ENCODE data around the gene RAB21. TPM values are rescaled to one million over a fixed set of nuclear protein-coding genes. Genes with fewer than 3 reads are reported as not detected.

RAB21 gene
- total and polyA plus RNA-seq, 10 donors: 5.7 to 75.4 (median 27.9) TPM

DNA sequence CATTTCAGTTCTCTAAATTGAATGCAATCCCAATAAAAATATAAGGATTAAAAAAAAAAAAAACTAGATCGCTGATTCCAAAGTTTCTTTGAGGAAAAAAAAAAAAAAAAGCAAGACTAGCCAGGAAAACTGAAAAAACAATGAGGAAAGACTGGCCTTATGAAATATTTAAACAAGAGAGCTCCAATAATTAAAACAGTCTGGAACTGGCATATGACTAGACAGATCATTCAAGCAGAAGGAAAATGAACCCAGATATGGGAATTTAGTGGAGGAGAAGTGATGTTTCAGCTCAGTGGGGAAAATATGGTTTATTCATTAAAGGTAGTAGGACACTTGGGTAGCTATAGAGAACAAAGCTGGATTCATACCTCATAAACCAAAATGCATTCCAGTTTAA, 42.9 kb downstream of the RAB21 start:
- 79 to 97% (median 96%) methylated on average over 1 of the region's 1 CpG for WGBS, 5 donors
- TF ChIP-seq POLR2AphosphoS5 (IDR thresholded peaks at IDR 0.05) (no peak), CTCF (IDR thresholded peaks at IDR 0.05 in 8 of 11, conservative IDR thresholded peaks at IDR 0.05 in 3 of 11) (no peak)
- Histone ChIP-seq H3K27me3 (replicated peaks in 1 of 7) (no peaks in the 10 kb centered on the region), H3K9me3 (peaks cover 0 to 9% (median 5%) of the 10 kb centered on the region in 8 donors), H3K4me1 (no peaks in the 10 kb centered on the region), H3K4me3 (no peak overlapping the region), H3K36me3 (peaks cover 0 to 2% (median 0%) of the 10 kb centered on the region in 6 donors), H3K27ac (no peak overlapping the region)
- intact Hi-C loops (cut with DNase I; ENCODE audit: low total_unique reads): no loop called here
- no peak for DNase-seq

- Histone ChIP-seq H3K9me3 (peaks cover 0 to 9% (median 5%) of the 10 kb centered on the region in 8 donors), H3K4me1 (no peaks in the 10 kb centered on the region), H3K27me3 (replicated peaks in 1 of 7) (no peaks in the 10 kb centered on the region), H3K27ac (peak overlapping the region in 4 of 8 donors; percentile 10 to 57 (median 22)), H3K36me3 (no peaks in the 10 kb centered on the region), H3K4me3 (no peak overlapping the region)
- no peak for TF ChIP-seq POLR2AphosphoS5 (IDR thresholded peaks at IDR 0.05)
- TF ChIP-seq POLR2A (IDR thresholded peaks at IDR 0.05): no peak
- TF ChIP-seq CTCF (IDR thresholded peaks at IDR 0.05 in 8 of 11, conservative IDR thresholded peaks at IDR 0.05 in 3 of 11): no peak
- DNase-seq: no peak
- intact Hi-C loops (cut with DNase I; ENCODE audit: low total_unique reads): no loop called here
These were observed 44.4 kb downstream of the RAB21 start for GRCh38 chr12:71799106-71799505.

DNA sequence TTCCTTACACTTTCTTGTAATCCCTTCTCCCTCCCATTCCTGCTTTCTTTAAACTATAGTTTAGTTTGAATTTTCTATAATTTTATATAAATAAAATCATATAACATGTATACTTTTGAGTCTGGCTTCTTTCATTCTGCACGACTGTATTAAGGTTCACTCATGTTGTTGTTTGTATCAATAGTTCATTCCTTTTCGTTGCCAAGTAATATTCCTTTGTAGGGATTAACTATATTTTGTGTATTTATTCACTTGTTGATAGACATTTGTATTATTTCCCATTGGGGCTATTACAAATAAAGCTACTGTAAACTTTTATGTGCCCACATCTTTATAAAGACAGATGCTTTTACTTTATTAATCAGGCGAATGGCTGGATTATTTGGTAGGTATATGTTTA, 45.5 kb downstream of the RAB21 start:
- peaks cover 0 to 9% (median 5%) of the 10 kb centered on the region in 8 donors for H3K9me3 ChIP-seq
- no peaks in the 10 kb centered on the region for H3K4me1 ChIP-seq
- WGBS, 5 donors: 89 to 92% (median 91%) methylated on average over 3 of the region's 3 CpGs
- no peak overlapping the region for H3K27ac ChIP-seq
- DNase-seq: no peak
- no peak overlapping the region for H3K4me3 ChIP-seq
- intact Hi-C loops (cut with DNase I; ENCODE audit: low total_unique reads): no loop called here
- TF ChIP-seq POLR2A (IDR thresholded peaks at IDR 0.05) (no peak), POLR2AphosphoS5 (IDR thresholded peaks at IDR 0.05) (no peak), CTCF (IDR thresholded peaks at IDR 0.05 in 8 of 11, conservative IDR thresholded peaks at IDR 0.05 in 3 of 11) (no peak)
- no peaks in the 10 kb centered on the region for H3K27me3 ChIP-seq (replicated peaks in 1 of 7)
- H3K36me3 ChIP-seq: no peaks in the 10 kb centered on the region

- no peak for TF ChIP-seq POLR2A (IDR thresholded peaks at IDR 0.05)
- no peak for TF ChIP-seq POLR2AphosphoS5 (IDR thresholded peaks at IDR 0.05)
- TF ChIP-seq CTCF (IDR thresholded peaks at IDR 0.05 in 8 of 11, conservative IDR thresholded peaks at IDR 0.05 in 3 of 11): no peak
- intact Hi-C loops (cut with DNase I; ENCODE audit: low total_unique reads): no loop called here
- no peak for DNase-seq
- H3K4me1 ChIP-seq: no peaks in the 10 kb centered on the region
- no peak overlapping the region for H3K27ac ChIP-seq
- no peak overlapping the region for H3K4me3 ChIP-seq
- peaks cover 0 to 9% (median 5%) of the 10 kb centered on the region in 8 donors for H3K9me3 ChIP-seq
- WGBS, 5 donors: 70 to 83% (median 73%) methylated on average over 6 of the region's 6 CpGs
- peaks cover 0 to 5% (median 0%) of the 10 kb centered on the region in 7 donors for H3K27me3 ChIP-seq (replicated peaks in 1 of 7)
- H3K36me3 ChIP-seq: no peaks in the 10 kb centered on the region
These were observed 49.8 kb downstream of the RAB21 start for GRCh38 chr12:71804505-71804904.
